ENCODE results near the gene ALKBH6. TPM values are rescaled to one million over a fixed set of nuclear protein-coding genes. Genes with fewer than 3 reads are reported as not detected.

The ALKBH6 gene
- total and polyA plus RNA-seq, 2 experiments from 2014 or later = 24.1 to 31.1 TPM

GRCh38 chr19:35990156-35990555 is 23.9 kb downstream of the ALKBH6 start:
- 91% methylated on average over 4 of the region's 4 CpGs for WGBS (ENCODE audit: low lambda C conversion rate, missing lambda C conversion rate)
- TF ChIP-seq EZH2 (IDR thresholded peaks at IDR 0.05; ENCODE audit: borderline replicate concordance) (no peak), EZH2phosphoT487 (IDR thresholded peaks at IDR 0.05; ENCODE audit: low read depth, severe bottlenecking, unreplicated experiment) (no peak)
- TF ChIP-seq, protein P1, sequence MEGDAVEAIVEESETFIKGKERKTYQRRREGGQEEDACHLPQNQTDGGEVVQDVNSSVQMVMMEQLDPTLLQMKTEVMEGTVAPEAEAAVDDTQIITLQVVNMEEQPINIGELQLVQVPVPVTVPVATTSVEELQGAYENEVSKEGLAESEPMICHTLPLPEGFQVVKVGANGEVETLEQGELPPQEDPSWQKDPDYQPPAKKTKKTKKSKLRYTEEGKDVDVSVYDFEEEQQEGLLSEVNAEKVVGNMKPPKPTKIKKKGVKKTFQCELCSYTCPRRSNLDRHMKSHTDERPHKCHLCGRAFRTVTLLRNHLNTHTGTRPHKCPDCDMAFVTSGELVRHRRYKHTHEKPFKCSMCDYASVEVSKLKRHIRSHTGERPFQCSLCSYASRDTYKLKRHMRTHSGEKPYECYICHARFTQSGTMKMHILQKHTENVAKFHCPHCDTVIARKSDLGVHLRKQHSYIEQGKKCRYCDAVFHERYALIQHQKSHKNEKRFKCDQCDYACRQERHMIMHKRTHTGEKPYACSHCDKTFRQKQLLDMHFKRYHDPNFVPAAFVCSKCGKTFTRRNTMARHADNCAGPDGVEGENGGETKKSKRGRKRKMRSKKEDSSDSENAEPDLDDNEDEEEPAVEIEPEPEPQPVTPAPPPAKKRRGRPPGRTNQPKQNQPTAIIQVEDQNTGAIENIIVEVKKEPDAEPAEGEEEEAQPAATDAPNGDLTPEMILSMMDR (IDR thresholded peaks at IDR 0.05; ENCODE audit: poor library complexity) = no peak
- Histone ChIP-seq H3K36me3 (replicated peaks; ENCODE audit: insufficient read depth, low read depth) (no peaks in the 10 kb centered on the region), H3K27ac (no peak overlapping the region), H3K4me1 (ENCODE audit: insufficient read depth) (no peaks in the 10 kb centered on the region), H4K20me1 (ENCODE audit: insufficient read depth, poor library complexity, severe bottlenecking) (no peaks in the 10 kb centered on the region), H2AFZ (no peak overlapping the region), H3K9me3 (ENCODE audit: low read depth) (no peaks in the 10 kb centered on the region), H3K4me2 (no peak overlapping the region), H3K27me3 (peaks cover 26% of the 10 kb centered on the region), H3K4me3 (no peak overlapping the region), H3K9me2 (replicated peaks; ENCODE audit: insufficient read depth) (no peaks in the 10 kb centered on the region), H3K79me2 (no peaks in the 10 kb centered on the region)
- DNase-seq (ENCODE audit: low spot score) = no peak

GRCh38 chr19:35988824-35989223 is 25.2 kb downstream of the ALKBH6 start:
- no peak overlapping the region for H3K4me2 ChIP-seq
- no peak overlapping the region for H2AFZ ChIP-seq
- no peaks in the 10 kb centered on the region for H4K20me1 ChIP-seq (ENCODE audit: insufficient read depth, poor library complexity, severe bottlenecking)
- no peak for TF ChIP-seq EZH2 (IDR thresholded peaks at IDR 0.05; ENCODE audit: borderline replicate concordance)
- no peak for TF ChIP-seq EZH2phosphoT487 (IDR thresholded peaks at IDR 0.05; ENCODE audit: low read depth, severe bottlenecking, unreplicated experiment)
- TF ChIP-seq, protein P1 (IDR thresholded peaks at IDR 0.05; ENCODE audit: poor library complexity) = no peak
- WGBS (ENCODE audit: low lambda C conversion rate, missing lambda C conversion rate) = 84% methylated on average over 3 of the region's 3 CpGs
- H3K27ac ChIP-seq = no peak overlapping the region
- no peak for DNase-seq (ENCODE audit: low spot score)
- no peaks in the 10 kb centered on the region for H3K9me3 ChIP-seq (ENCODE audit: low read depth)
- H3K4me1 ChIP-seq (ENCODE audit: insufficient read depth) = no peaks in the 10 kb centered on the region
- no peak overlapping the region for H3K4me3 ChIP-seq
- H3K79me2 ChIP-seq = no peaks in the 10 kb centered on the region
- no peaks in the 10 kb centered on the region for H3K9me2 ChIP-seq (replicated peaks; ENCODE audit: insufficient read depth)
- H3K27me3 ChIP-seq = peaks cover 28% of the 10 kb centered on the region
- H3K36me3 ChIP-seq (replicated peaks; ENCODE audit: insufficient read depth, low read depth) = no peaks in the 10 kb centered on the region

DNA sequence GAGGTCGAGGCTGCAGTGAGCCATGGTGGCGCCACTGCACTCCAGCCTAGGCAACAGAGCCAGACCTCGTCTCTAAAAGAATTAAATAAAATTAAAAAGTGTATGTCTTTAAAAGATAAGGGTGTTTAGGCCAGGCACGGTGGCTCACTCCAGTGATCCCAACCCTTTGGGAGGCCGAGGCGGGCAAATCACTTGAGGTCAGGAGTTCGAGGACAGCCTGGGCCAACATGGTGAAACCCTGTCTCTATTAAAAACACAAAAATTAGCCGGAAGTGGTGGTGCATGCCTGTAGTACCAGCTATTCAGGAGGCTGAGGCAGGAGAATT is 26.5 kb downstream of the ALKBH6 start:
- peaks cover 28% of the 10 kb centered on the region for H3K27me3 ChIP-seq

More for the DNA sequence above, 26.5 kb downstream of the ALKBH6 start:
- Histone ChIP-seq H3K4me2 (peak overlapping the region; percentile 96), H4K20me1 (ENCODE audit: insufficient read depth, poor library complexity, severe bottlenecking) (no peaks in the 10 kb centered on the region), H3K4me1 (ENCODE audit: insufficient read depth) (no peaks in the 10 kb centered on the region), H3K27ac (no peak overlapping the region), H3K36me3 (replicated peaks; ENCODE audit: insufficient read depth, low read depth) (no peaks in the 10 kb centered on the region), H3K4me3 (no peak overlapping the region), H3K9me3 (ENCODE audit: low read depth) (no peaks in the 10 kb centered on the region), H2AFZ (peak overlapping the region; percentile 35), H3K9me2 (replicated peaks; ENCODE audit: insufficient read depth) (no peaks in the 10 kb centered on the region), H3K79me2 (no peaks in the 10 kb centered on the region)
- TF ChIP-seq EZH2phosphoT487 (IDR thresholded peaks at IDR 0.05; ENCODE audit: low read depth, severe bottlenecking, unreplicated experiment) = no peak
- TF ChIP-seq EZH2 (IDR thresholded peaks at IDR 0.05; ENCODE audit: borderline replicate concordance) = no peak
- TF ChIP-seq, protein P1 (IDR thresholded peaks at IDR 0.05; ENCODE audit: poor library complexity) = no peak
- WGBS (ENCODE audit: low lambda C conversion rate, missing lambda C conversion rate) = 32% methylated on average over 8 of the region's 8 CpGs
- DNase-seq (ENCODE audit: low spot score) = no peak
